Kasumi-1 (cell line): ENCODE measurements around the gene ZFTA.
"Not testable (repeated sequence)": the region's sequence is repeated elsewhere in the genome, so short reads cannot be mapped to it uniquely, and the experiment has no call there.

Source experiments
- DNase-seq, 2 experiments: peaks; one replicate each; lab custom pipeline; 2025; lab: John Stamatoyannopoulos, UW

ZFTA gene

GRCh38 chr11:63775191-63775590, 6.6 kb upstream of the ZFTA start:
- DNase-seq: no peak

GRCh38 chr11:63771741-63772318, 3.3 kb upstream of the ZFTA start:
- not testable (repeated sequence) for DNase-seq

DNA sequence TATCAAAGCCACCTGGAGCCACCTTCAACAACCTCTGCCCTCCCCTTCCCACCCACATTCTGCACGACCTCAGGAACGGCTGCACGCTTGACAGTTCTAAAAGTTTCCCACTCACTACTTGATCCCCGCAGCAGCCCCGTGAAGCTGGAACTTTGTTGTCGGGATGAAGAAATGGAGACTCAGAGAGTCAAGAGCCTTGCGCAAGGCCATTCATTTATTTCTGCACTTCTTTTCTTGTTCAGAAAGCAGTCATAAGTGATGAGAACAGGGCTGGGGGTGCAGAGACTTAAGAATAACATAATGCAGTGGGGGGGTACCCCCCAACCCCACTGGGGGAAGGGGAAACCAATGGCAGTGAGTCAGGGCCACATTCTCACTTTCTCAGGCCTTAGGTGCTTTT, 2.2 kb upstream of the ZFTA start:
- no peak for DNase-seq

DNA sequence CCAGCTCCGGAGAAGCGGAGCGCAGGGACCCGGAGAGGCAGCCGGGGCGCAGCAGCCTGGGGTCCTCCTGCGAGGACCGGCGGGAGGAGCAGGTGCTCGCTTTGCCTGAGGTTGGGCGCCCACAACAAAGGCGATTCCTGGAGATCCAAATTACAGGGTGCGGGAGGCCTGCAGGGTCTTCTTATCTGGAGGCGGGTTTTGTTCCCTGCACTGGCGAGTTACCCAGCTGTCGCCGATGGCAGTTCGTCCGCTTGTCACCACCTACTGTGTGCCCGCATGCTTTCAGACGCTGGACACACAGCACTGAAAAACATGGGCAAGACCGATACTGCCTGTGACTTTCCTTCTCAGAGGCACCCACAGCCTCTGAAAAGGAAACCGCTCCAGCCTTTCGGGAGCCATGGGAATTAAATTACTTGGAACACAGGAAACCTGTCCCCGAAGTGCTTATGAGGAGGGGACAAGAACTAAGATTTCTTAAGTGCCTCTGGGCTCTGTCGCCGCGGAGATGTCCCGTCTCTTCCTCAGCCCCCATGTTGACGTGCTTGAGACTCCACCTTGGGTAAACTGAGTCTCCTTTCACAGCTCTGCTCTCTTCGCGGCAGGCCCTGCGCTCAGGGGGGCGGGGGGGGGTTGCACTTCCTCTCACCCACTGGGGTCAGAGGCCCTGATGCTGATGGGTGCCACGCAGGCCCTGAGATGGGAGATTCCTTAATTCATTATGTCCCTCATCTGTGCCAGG, 1.3 kb upstream of the ZFTA start:
- no peak for DNase-seq

- DNase-seq: no peak
These were observed 603 bp upstream of the ZFTA start for GRCh38 chr11:63769042-63769713.

GRCh38 chr11:63767565-63768236, 874 bp downstream of the ZFTA start:
- peak; percentile 66 to 85 for DNase-seq

GRCh38 chr11:63767267-63767564, 1.4 kb downstream of the ZFTA start:
- DNase-seq: no peak

DNA sequence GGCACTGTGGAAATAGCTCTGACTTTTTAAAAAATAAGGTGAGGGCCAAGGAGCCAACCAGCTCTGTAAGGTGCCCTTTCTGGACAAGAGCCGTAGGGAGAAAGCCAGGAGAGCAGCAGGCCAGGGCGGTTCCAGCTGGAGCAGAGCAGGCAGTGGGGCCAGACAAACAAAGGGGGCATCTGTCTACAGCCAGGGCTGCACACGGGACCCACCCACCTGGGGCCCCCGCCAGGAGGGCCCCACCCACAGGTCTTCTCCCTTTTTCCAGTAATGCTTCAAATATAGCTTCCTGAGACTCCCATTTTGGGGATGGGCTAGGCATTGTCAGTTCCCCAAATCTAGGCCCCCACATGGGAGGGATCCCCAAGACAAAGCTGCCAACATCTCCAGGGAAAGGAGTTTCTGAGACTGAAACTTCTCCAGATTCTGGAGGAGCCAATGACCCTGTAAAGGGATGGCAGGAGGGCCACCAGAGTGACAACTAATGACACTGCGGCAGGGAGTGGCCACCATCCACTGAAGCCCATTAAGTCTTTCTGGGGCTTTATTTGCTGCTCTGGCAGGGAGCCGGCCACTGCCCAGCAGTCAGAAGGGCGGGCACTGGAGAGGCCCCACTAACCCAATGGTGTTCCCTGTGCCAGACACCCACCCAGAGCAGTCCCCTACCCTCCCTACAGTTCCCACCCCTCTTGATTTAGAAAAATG, 1.9 kb downstream of the ZFTA start:
- no peak for DNase-seq

DNA sequence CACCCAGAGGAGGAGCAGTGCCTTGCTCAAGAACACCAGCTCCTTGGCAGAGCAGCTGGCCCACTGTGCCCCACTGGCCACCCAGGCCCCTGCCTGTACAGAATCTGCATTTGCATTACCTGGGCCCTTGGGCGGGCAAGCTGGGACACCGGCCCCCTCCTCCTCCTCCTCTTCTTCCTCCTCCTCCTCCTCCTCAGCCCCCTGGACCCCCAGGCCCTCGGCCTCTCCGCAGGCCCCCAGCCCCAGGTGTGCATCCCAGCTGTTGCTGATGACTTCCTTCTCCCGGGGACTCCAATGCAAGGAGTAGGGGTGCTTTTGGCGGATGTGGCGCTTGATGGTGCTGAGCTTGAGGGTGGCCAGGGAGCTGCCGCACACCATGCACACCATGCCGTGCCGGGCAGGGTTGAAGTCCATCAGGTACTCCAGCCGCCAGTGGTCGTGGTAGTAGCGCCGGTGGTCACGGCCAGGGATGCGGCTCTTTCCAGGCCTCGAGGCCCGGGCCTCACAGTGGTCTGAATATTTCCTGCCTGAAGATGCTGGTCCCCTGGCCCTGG, 2.8 kb downstream of the ZFTA start:
- DNase-seq: no peak

- DNase-seq: no peak
These were observed 3.6 kb downstream of the ZFTA start for GRCh38 chr11:63764679-63765647.

- DNase-seq: no peak
These were observed 4.3 kb downstream of the ZFTA start for GRCh38 chr11:63764340-63764678.

GRCh38 chr11:63763496-63764339, 4.9 kb downstream of the ZFTA start:
- no peak for DNase-seq

DNA sequence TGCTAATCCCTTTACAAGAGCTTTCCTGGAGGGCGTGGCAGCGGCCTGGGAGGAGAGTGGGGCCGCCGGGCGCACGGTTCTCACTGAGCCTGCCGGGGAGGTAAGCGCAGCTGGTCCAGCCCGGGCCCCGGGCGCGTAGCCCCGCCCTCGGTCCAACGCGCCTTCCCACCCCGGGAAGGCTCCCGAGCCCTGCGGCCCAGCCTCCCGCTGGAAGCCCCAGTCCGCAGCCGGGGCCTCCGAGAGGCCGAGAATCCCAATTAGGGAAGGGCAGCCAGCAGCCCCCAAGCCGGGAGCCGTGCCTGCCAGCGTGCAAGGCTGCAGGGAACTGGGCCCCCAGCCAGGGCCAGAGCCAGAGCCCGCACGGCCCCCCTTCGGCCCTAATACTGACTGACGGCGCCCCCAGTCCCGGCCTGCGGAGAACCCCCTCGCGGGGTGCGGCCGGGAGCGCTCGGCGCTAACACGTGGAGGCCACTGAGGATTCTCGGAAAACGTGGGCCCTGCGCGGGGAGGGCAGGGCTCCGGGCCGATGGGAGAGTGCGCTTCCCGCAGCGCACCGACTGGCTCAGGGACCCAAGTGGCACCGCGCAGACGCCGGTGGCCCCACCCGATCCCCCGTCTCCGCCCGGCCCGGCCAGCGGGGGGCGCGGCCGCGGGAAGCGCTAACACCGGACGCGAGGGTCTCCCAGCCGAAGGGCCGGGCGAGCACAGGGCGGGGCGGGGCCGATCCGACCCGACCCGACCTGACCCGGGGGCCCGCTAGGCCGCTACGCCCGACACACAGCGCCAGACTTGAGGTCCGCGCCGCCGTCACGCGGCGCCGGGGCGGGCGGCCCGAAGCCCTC, 5.7 kb downstream of the ZFTA start:
- DNase-seq: no peak

DNA sequence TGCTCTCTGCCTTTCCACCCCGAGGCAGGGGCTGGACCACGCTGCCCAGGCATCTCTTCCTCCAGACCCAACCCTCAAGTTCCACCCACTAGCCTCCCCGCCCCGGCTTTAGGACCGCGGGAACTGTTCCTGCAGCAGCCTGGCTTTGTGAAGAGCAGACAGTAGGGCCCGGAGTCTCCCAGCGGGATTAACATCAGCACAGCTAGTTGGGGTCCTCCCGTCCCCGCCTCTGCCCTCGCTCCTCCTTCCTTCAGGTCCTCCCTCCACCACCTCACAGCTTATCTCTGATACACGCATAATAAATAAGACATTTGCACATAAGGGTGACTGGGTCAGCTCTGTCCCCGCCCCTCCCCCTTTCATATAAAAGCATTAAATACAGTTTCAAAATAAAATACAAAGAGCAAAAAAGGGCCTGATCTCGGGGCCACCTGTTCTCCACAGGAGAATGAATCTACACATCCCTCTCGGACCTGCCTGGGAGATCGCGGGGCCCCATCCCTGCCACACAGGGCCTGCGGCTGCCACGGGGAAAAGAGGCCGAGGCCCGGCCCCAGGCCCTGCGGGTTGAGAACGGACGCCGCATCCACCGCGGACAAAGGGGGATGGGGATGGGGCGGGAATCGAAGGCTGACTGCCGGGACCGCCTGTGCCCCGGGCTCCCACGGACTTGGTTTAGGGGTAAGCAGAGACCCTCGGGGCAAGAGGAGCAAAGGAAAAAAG, 6.5 kb downstream of the ZFTA start:
- no peak for DNase-seq

GRCh38 chr11:63761188-63761587, 7.4 kb downstream of the ZFTA start:
- DNase-seq: no peak

DNA sequence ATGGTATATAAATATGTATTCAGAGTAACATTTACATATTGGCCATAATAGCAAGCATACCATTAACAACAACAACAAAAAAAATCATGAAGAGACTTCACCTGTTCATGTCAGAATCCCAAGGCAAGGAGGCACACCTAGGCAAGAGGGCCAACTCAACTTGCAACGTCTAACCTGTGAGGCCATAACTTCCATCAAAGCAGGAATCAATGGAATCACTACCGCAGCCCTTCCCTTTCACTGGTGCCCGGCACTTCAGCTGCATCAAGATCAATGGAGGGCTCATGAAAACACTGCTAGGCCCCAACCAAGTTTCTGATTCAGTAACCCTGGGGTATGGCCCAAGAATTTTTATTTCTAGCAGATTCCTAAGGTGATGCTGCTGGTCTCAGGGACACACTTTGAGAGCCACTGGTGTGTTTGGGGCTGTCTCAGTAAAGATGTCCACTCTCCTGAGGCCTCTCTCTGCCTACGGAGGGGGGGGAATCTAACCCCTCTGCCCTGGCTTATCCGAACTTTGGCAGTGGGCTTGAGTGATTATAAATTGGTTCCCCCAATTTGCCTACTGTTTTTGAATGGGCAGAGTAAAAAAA, 8.0 kb downstream of the ZFTA start:
- no peak for DNase-seq

- no peak for DNase-seq
These were observed 11.4 kb downstream of the ZFTA start for GRCh38 chr11:63756919-63757761.
